Measurements from ENCODE around the gene ARHGDIG.

The ARHGDIG gene

GRCh38 chr16:275041-275641 lies 5.2 kb upstream of the ARHGDIG start:
- TF ChIP-seq NFIC (IDR thresholded peaks at IDR 0.05) (no peak), ZBTB7A (IDR thresholded peaks at IDR 0.05; ENCODE audit: low read depth) (0 out of 2 replicates have a peak, but pooled peaks have one; percentile 39), MAX (IDR thresholded peaks at IDR 0.05) (peak; percentile 91)

GRCh38 chr16:275786-276232 lies 4.6 kb upstream of the ARHGDIG start, which contains the start of gene RGS11:
Gene RGS11, minus strand, starts transcription at chr16:275944. Its CDS starts 33 bp downstream, at chr16:275911.
- TF ChIP-seq ZBTB7A (IDR thresholded peaks at IDR 0.05; ENCODE audit: low read depth) (0 out of 2 replicates have a peak, but pooled peaks have one; percentile 12), RAD21 (IDR thresholded peaks at IDR 0.05; ENCODE audit: low read depth) (no peak)

- TF ChIP-seq CEBPB (IDR thresholded peaks at IDR 0.05) (no peak), RAD21 (IDR thresholded peaks at IDR 0.05; ENCODE audit: low read depth) (no peak), USF1 (IDR thresholded peaks at IDR 0.05) (no peak), TAF1 (IDR thresholded peaks at IDR 0.05; ENCODE audit: low read depth) (no peak), EP300 (IDR thresholded peaks at IDR 0.05; ENCODE audit: borderline replicate concordance) (no peak), EGR1 (IDR thresholded peaks at IDR 0.05) (no peak), ZBTB7A (IDR thresholded peaks at IDR 0.05; ENCODE audit: low read depth) (no peak), TEAD4 (IDR thresholded peaks at IDR 0.05) (no peak), CREB1 (IDR thresholded peaks at IDR 0.05; ENCODE audit: low read depth) (no peak), REST (IDR thresholded peaks at IDR 0.05; ENCODE audit: low read depth) (no peak), YY1 (IDR thresholded peaks at IDR 0.05; ENCODE audit: low read depth) (no peak), FOXM1 (IDR thresholded peaks at IDR 0.05; ENCODE audit: borderline replicate concordance, low read depth) (no peak), TCF12 (IDR thresholded peaks at IDR 0.05; ENCODE audit: low read depth) (no peak), MAX (IDR thresholded peaks at IDR 0.05) (no peak), NFIC (IDR thresholded peaks at IDR 0.05) (no peak)
These were observed 3.8 kb upstream of the ARHGDIG start for GRCh38 chr16:276426-277077.

GRCh38 chr16:278863-279366 lies 1.5 kb upstream of the ARHGDIG start:
- TF ChIP-seq YY1 (IDR thresholded peaks at IDR 0.05; ENCODE audit: low read depth): no peak
- no peak for TF ChIP-seq MAX (IDR thresholded peaks at IDR 0.05)
- TF ChIP-seq RAD21 (IDR thresholded peaks at IDR 0.05; ENCODE audit: low read depth): no peak
- no peak for TF ChIP-seq EGR1 (IDR thresholded peaks at IDR 0.05)
- no peak for TF ChIP-seq TEAD4 (IDR thresholded peaks at IDR 0.05)
- no peak for TF ChIP-seq TAF1 (IDR thresholded peaks at IDR 0.05; ENCODE audit: low read depth)
- TF ChIP-seq NFIC (IDR thresholded peaks at IDR 0.05): no peak
- TF ChIP-seq FOXM1 (IDR thresholded peaks at IDR 0.05; ENCODE audit: borderline replicate concordance, low read depth): no peak
- TF ChIP-seq TCF12 (IDR thresholded peaks at IDR 0.05; ENCODE audit: low read depth): no peak
- TF ChIP-seq CEBPB (IDR thresholded peaks at IDR 0.05): no peak
- TF ChIP-seq CREB1 (IDR thresholded peaks at IDR 0.05; ENCODE audit: low read depth): no peak
- no peak for TF ChIP-seq ZBTB7A (IDR thresholded peaks at IDR 0.05; ENCODE audit: low read depth)
- no peak for TF ChIP-seq USF1 (IDR thresholded peaks at IDR 0.05)
- TF ChIP-seq EP300 (IDR thresholded peaks at IDR 0.05; ENCODE audit: borderline replicate concordance): no peak
- TF ChIP-seq REST (IDR thresholded peaks at IDR 0.05; ENCODE audit: low read depth): no peak

GRCh38 chr16:279531-279930 lies 860 bp upstream of the ARHGDIG start:
- TF ChIP-seq NFIC (IDR thresholded peaks at IDR 0.05) (no peak), TCF12 (IDR thresholded peaks at IDR 0.05; ENCODE audit: low read depth) (no peak), EGR1 (IDR thresholded peaks at IDR 0.05) (no peak), TAF1 (IDR thresholded peaks at IDR 0.05; ENCODE audit: low read depth) (no peak), EP300 (IDR thresholded peaks at IDR 0.05; ENCODE audit: borderline replicate concordance) (no peak), MAX (IDR thresholded peaks at IDR 0.05) (no peak), FOXM1 (IDR thresholded peaks at IDR 0.05; ENCODE audit: borderline replicate concordance, low read depth) (no peak)
